CD4-positive, alpha-beta T cell (primary cell): ENCODE results near the gene NANS. TPM values are rescaled to one million over a fixed set of nuclear protein-coding genes. Genes with fewer than 3 reads are reported as not detected.
A peak's percentile ranks its signal among the peaks of the same experiment; 100 is the strongest.

Experiments
- ATAC-seq: fragments of 200-7000 bp; cut with Tn5 transposase; one replicate; pipeline ENCODE4 v1.10.0; 2022; ENCODE audit warnings: mild to moderate bottlenecking; ENCODE audit not compliant: poor library complexity
- CTCF ChIA-PET: fragments of 350-600 bp; sonication (Branson Sonifier 250); formaldehyde crosslinking; loops from one replicate; lab custom pipeline; 2021; ENCODE audit warnings: antibody characterized with exemption, inconsistent platforms; lab: Charles Lee
- POLR2A ChIA-PET: fragments of 350-600 bp; sonication (Branson Sonifier 250); formaldehyde crosslinking; loops from one replicate; lab custom pipeline; 2021; ENCODE audit warnings: antibody characterized with exemption, inconsistent platforms; lab: Charles Lee
- DNase-seq, 14 experiments: peaks; one replicate each; pipeline ENCODE4 v3.0.0-alpha.2; 2013 to 2020; ENCODE audit warnings: mixed read lengths in 2 of 14
- H3K27ac ChIP-seq, 2 donors: one replicate each; pipeline versions ENCODE4 v1.5.1 to v1.7.0; 2013; ENCODE audit warnings: low read length in 2 of 2, low read depth in 1 of 2, mild to moderate bottlenecking in 1 of 2
- H3K27me3 ChIP-seq, 2 experiments: 1 replicate in 1 of 2; 2 replicates in 1 of 2; pipeline versions ENCODE4 v1.6.1 to v1.7.0; 2013; ENCODE audit warnings: low read length in 2 of 2, control low read depth in 1 of 2, mild to moderate bottlenecking in 1 of 2, moderate library complexity in 1 of 2; ENCODE audit not compliant: insufficient read depth in 2 of 2, control insufficient read depth in 1 of 2
- H3K36me3 ChIP-seq: one replicate; pipeline ENCODE4 v1.6.1; 2013; ENCODE audit warnings: low read length, control low read depth; ENCODE audit not compliant: insufficient read depth
- H3K4me1 ChIP-seq: one replicate; pipeline ENCODE4 v1.6.1; 2013; ENCODE audit warnings: low read length, control low read depth; ENCODE audit not compliant: insufficient read depth
- H3K4me3 ChIP-seq: one replicate; pipeline ENCODE4 v1.5.1; 2013; ENCODE audit warnings: mild to moderate bottlenecking, low read length, moderate library complexity
- H3K9me3 ChIP-seq, 2 experiments: 1 replicate in 1 of 2; 2 replicates in 1 of 2; pipeline versions ENCODE4 v1.6.1 to v1.7.0; 2013; ENCODE audit warnings: low read length in 2 of 2, mild to moderate bottlenecking in 2 of 2, control low read depth in 1 of 2, moderate library complexity in 1 of 2; ENCODE audit not compliant: control insufficient read depth in 1 of 2, insufficient read depth in 1 of 2
- H3K27ac Mint-ChIP-seq: one replicate; pipeline ENCODE4 v1.8.0; 2020; ENCODE audit warnings: mixed read lengths
- H3K27me3 Mint-ChIP-seq: one replicate; pipeline ENCODE4 v1.8.0; 2021; ENCODE audit warnings: mixed read lengths
- H3K36me3 Mint-ChIP-seq: one replicate; pipeline ENCODE4 v1.8.0; 2021; ENCODE audit warnings: low read depth, mixed read lengths
- H3K4me1 Mint-ChIP-seq: one replicate; pipeline ENCODE4 v1.8.0; 2021; ENCODE audit warnings: low read depth, mixed read lengths
- H3K4me3 Mint-ChIP-seq: one replicate; pipeline ENCODE4 v1.8.0; 2020; ENCODE audit warnings: mild to moderate bottlenecking, mixed read lengths
- H3K9me3 Mint-ChIP-seq: one replicate; pipeline ENCODE4 v1.8.0; 2020; ENCODE audit warnings: mixed read lengths
- CTCF ChIP-seq: fragments of 200-600 bp; IDR thresholded peaks from one replicate; pipeline ENCODE4 v1.8.0; 2022; ENCODE audit warnings: antibody characterized with exemption, mild to moderate bottlenecking
- intact Hi-C, 2 experiments: fragments of 100-400 bp; cut with DNase I in 1 of 2; cut with micrococcal nuclease in 1 of 2; formaldehyde crosslinking; loops; one replicate each; pipeline versions ENCODE4 v1.15.1 to v1.9.0; 2023 to 2025; cut with DNase I, micrococcal nuclease
- total RNA-seq, 174 experiments: library from RNA in 2 of 174; stranded (reverse) in 2 of 174; gene quantifications; one replicate each; pipeline ENCODE4 v1.2.3 and lab custom pipeline; 2021 to 2026

NANS gene
- total RNA-seq, 2 experiments from 2014 or later = 70.5 to 74.0 TPM

DNA sequence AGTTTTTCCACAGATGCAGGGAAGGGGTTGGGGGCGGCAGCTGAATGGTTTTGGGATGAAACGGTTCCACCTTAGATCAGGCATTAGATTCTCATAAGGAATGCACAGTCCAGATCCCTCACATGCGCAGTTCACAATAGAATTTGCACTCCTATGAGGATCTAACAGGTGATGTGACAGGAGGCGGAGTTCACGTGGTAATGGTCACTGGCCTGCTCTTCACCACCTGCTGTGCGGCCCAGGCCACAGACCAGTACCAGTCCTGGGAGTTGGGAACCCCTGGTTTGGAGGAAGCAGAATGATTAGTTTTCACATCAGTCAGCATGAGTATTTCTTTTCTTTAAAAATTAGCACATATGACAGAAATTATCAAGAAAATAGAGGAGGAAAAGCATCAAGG, 47.1 kb upstream of the NANS start:
- Mint-ChIP-seq H3K9me3 (no peaks in the 10 kb centered on the region), H3K4me3 (no peak overlapping the region), H3K36me3 (peaks cover 94% of the 10 kb centered on the region), H3K4me1 (peaks cover 47% of the 10 kb centered on the region), H3K27ac (no peak overlapping the region), H3K27me3 (no peaks in the 10 kb centered on the region)
- ATAC-seq = no peak
- no peaks in the 10 kb centered on the region for H3K27me3 ChIP-seq
- ChIA-PET POLR2A (no interaction called here), CTCF (no interaction called here)
- no peak for DNase-seq
- no peak overlapping the region for H3K4me3 ChIP-seq
- H3K36me3 ChIP-seq = peaks cover 98% of the 10 kb centered on the region
- no peaks in the 10 kb centered on the region for H3K4me1 ChIP-seq
- TF ChIP-seq CTCF = no peak
- no peaks in the 10 kb centered on the region for H3K9me3 ChIP-seq
- no peak overlapping the region for H3K27ac ChIP-seq
- intact Hi-C loops = no loop called here

- Histone ChIP-seq H3K36me3 (peaks cover 98% of the 10 kb centered on the region), H3K4me1 (no peaks in the 10 kb centered on the region), H3K27me3 (no peaks in the 10 kb centered on the region), H3K9me3 (no peaks in the 10 kb centered on the region), H3K27ac (no peak overlapping the region), H3K4me3 (no peak overlapping the region)
- Mint-ChIP-seq H3K4me1 (peaks cover 44% of the 10 kb centered on the region), H3K9me3 (no peaks in the 10 kb centered on the region), H3K4me3 (no peak overlapping the region), H3K27me3 (no peaks in the 10 kb centered on the region), H3K27ac (no peak overlapping the region), H3K36me3 (peaks cover 94% of the 10 kb centered on the region)
- ATAC-seq (no peak), DNase-seq (no peak)
- POLR2A ChIA-PET = no interaction called here
- TF ChIP-seq CTCF = no peak
- CTCF ChIA-PET = no interaction called here
- intact Hi-C loops = no loop called here
These were observed 46.6 kb upstream of the NANS start for GRCh38 chr9:98009936-98010335.

DNA sequence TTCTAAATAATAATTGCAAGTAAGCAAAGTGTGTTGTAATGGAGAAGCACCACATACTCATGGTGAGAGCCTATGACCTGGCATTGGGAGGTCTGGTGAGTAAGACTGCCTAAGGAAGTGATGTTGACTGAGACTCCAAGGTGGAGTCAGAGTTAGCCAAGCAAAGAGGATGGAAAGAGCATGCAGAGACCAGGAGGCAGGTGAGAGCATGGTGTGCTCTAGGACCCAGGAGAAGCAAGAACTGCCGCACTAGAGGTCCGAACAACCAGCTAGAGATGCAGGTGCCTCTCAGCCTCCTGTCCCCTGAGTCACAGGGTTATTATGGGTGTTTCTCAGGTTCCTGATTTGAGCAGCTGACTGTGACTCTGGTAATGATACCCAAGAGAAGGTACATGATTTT, 46.1 kb upstream of the NANS start:
- TF ChIP-seq CTCF = no peak
- CTCF ChIA-PET = interaction anchor here (1.0 kb wide), 1 partner anchor 88 kb away, joined by 4 read pairs; the partner anchor contains the start of gene TRMO

More for the DNA sequence above, 46.1 kb upstream of the NANS start:
- Mint-ChIP-seq H3K4me3 (no peak overlapping the region), H3K36me3 (peaks cover 94% of the 10 kb centered on the region), H3K27ac (no peak overlapping the region), H3K27me3 (no peaks in the 10 kb centered on the region), H3K4me1 (peaks cover 44% of the 10 kb centered on the region), H3K9me3 (no peaks in the 10 kb centered on the region)
- Histone ChIP-seq H3K4me3 (no peak overlapping the region), H3K27me3 (no peaks in the 10 kb centered on the region), H3K36me3 (peaks cover 97% of the 10 kb centered on the region), H3K9me3 (no peaks in the 10 kb centered on the region), H3K4me1 (no peaks in the 10 kb centered on the region), H3K27ac (no peak overlapping the region)
- intact Hi-C loops = no loop called here
- DNase-seq (peak in 4 of 14 experiments; percentile 13 to 33 (median 20)), ATAC-seq (peak; percentile 43)
- POLR2A ChIA-PET = interaction anchor here (0.8 to 0.9 kb wide), 2 partner anchors 16 to 88 kb away, joined by 3 to 4 read pairs; partner anchors contain the start of gene TRMO
